GM12872 (cell line): ENCODE results near the gene FBXO22.

Source experiments
- CTCF ChIP-seq: IDR thresholded peaks from 3 replicates; pipeline ENCODE4 v1.5.1; 2011; ENCODE audit warnings: low read depth, mild to moderate bottlenecking, low read length, moderate library complexity; ENCODE audit not compliant: insufficient read depth

Gene FBXO22

GRCh38 chr15:75900577-75900976 lies 3.1 kb upstream of the FBXO22 start:
- no peak for TF ChIP-seq CTCF

- TF ChIP-seq CTCF = no peak
Measured at GRCh38 chr15:75902129-75902557, 1.5 kb upstream of the FBXO22 start.

GRCh38 chr15:75905231-75905630 lies 1.6 kb downstream of the FBXO22 start:
- no peak for TF ChIP-seq CTCF

GRCh38 chr15:75916978-75917377 lies 13.3 kb downstream of the FBXO22 start:
- TF ChIP-seq CTCF = no peak

- TF ChIP-seq CTCF = no peak
Measured at GRCh38 chr15:75918135-75918534, 14.5 kb downstream of the FBXO22 start.

GRCh38 chr15:75920079-75920478 lies 16.4 kb downstream of the FBXO22 start:
- TF ChIP-seq CTCF = no peak

GRCh38 chr15:75921732-75922703 lies 18.3 kb downstream of the FBXO22 start:
- peak; percentile 19; the same call in 1 of the 3 replicates for TF ChIP-seq CTCF
